Mammary epithelial cell (primary cell): ENCODE measurements around the gene CLASRP.

Experiments
- CTCF ChIP-seq, 2 donors: IDR thresholded peaks in 1 of 2; conservative IDR thresholded peaks in 1 of 2; 2 replicates each; pipeline ENCODE4 v1.5.1; 2011 to 2012; ENCODE audit warnings: inconsistent platforms in 2 of 2, low read length in 2 of 2, mild to moderate bottlenecking in 2 of 2, control low read depth in 1 of 2, low read depth in 1 of 2; ENCODE audit not compliant: insufficient read depth in 1 of 2; ENCODE audit errors: extremely low read depth in 1 of 2
- EZH2 ChIP-seq: IDR thresholded peaks from 2 replicates; pipeline ENCODE4 v1.6.1; 2012; ENCODE audit warnings: low read length, inconsistent platforms, borderline replicate concordance

- no peak for TF ChIP-seq CTCF (conservative IDR thresholded peaks at IDR 0.05 in 1 of 2, IDR thresholded peaks at IDR 0.05 in 1 of 2; ENCODE audit: extremely low read depth in 1 of 2, insufficient read depth in 1 of 2, low read depth in 1 of 2, low read length in 2 of 2)
- TF ChIP-seq EZH2, result no peak
Measured at GRCh38 chr19:45066921-45067661, 28.2 kb downstream of the CLASRP start.
